H9 (cell line): ENCODE data around the gene RCAN2. TPM values are rescaled to one million over a fixed set of nuclear protein-coding genes. Genes with fewer than 3 reads are reported as not detected.

Experiments used
- DNase-seq: peaks from one replicate; pipeline ENCODE4 v3.0.0-alpha.2; 2017
- H2AFZ ChIP-seq: one replicate; pipeline ENCODE4 v1.6.1; 2013; ENCODE audit warnings: mild to moderate bottlenecking, low read length, control low read depth, moderate library complexity
- H2AK5ac ChIP-seq: 2 replicates; pipeline ENCODE4 v1.6.1; 2013; ENCODE audit warnings: low read length, control low read depth, mixed read lengths; ENCODE audit not compliant: insufficient read length
- H2BK120ac ChIP-seq: one replicate; pipeline ENCODE4 v1.6.1; 2013; ENCODE audit warnings: low read depth, mild to moderate bottlenecking, low read length, control low read depth, inconsistent platforms; ENCODE audit not compliant: poor library complexity, severe bottlenecking
- H2BK12ac ChIP-seq: 2 replicates; pipeline ENCODE4 v1.6.1; 2013; ENCODE audit warnings: low read length, control low read depth, mixed read lengths, low read depth; ENCODE audit not compliant: insufficient read length
- H2BK15ac ChIP-seq: 2 replicates; pipeline ENCODE4 v1.6.1; 2013; ENCODE audit warnings: low read depth, low read length, control low read depth
- H2BK20ac ChIP-seq: one replicate; pipeline ENCODE4 v1.6.1; 2013; ENCODE audit warnings: low read depth, mild to moderate bottlenecking, low read length, control low read depth, inconsistent platforms; ENCODE audit not compliant: poor library complexity, severe bottlenecking
- H2BK5ac ChIP-seq: 2 replicates; pipeline ENCODE4 v1.6.1; 2013; ENCODE audit warnings: low read length, control low read depth, mixed read lengths; ENCODE audit not compliant: insufficient read length
- H3K14ac ChIP-seq: 2 replicates; pipeline ENCODE4 v1.6.1; 2013; ENCODE audit warnings: low read length, control low read depth; ENCODE audit not compliant: insufficient read depth
- H3K18ac ChIP-seq: 2 replicates; pipeline ENCODE4 v1.6.1; 2013; ENCODE audit warnings: low read depth, mild to moderate bottlenecking, mixed read lengths, low read length, control low read depth; ENCODE audit not compliant: insufficient read length
- H3K23ac ChIP-seq: 2 replicates; pipeline ENCODE4 v1.6.1; 2013; ENCODE audit warnings: low read length, control low read depth, mixed read lengths, low read depth; ENCODE audit not compliant: insufficient read length
- H3K23me2 ChIP-seq: 2 replicates; pipeline ENCODE4 v1.6.1; 2013; ENCODE audit warnings: low read depth, mild to moderate bottlenecking, mixed read lengths, low read length, control low read depth; ENCODE audit not compliant: insufficient read length, poor library complexity, severe bottlenecking
- H3K27ac ChIP-seq: 2 replicates; pipeline ENCODE4 v1.5.1; 2013; ENCODE audit warnings: low read length, control low read depth, mixed read lengths, low read depth; ENCODE audit not compliant: insufficient read length
- H3K27me3 ChIP-seq: 2 replicates; pipeline ENCODE4 v1.6.1; 2013; ENCODE audit warnings: low read length, control low read depth, inconsistent platforms; ENCODE audit not compliant: insufficient read depth
- H3K4ac ChIP-seq: 2 replicates; pipeline ENCODE4 v1.6.1; 2013; ENCODE audit warnings: low read depth, mild to moderate bottlenecking, control low read depth, inconsistent platforms, low read length, moderate library complexity
- H3K4me1 ChIP-seq: 2 replicates; pipeline ENCODE4 v1.6.1; 2013; ENCODE audit warnings: low read length, control low read depth, inconsistent platforms; ENCODE audit not compliant: insufficient read depth
- H3K4me2 ChIP-seq: 2 replicates; pipeline ENCODE4 v1.6.1; 2013; ENCODE audit warnings: low read length, control low read depth, mixed read lengths; ENCODE audit not compliant: insufficient read length, insufficient read depth
- H3K56ac ChIP-seq: 2 replicates; pipeline ENCODE4 v1.6.1; 2013; ENCODE audit warnings: low read depth, mild to moderate bottlenecking, mixed read lengths, low read length, control low read depth; ENCODE audit not compliant: insufficient read length
- H3K79me1 ChIP-seq: 2 replicates; pipeline ENCODE4 v1.6.1; 2013; ENCODE audit warnings: low read depth, mild to moderate bottlenecking, moderate library complexity, low read length, control low read depth, inconsistent platforms; ENCODE audit not compliant: insufficient read depth, poor library complexity, severe bottlenecking
- H3K79me2 ChIP-seq: 2 replicates; pipeline ENCODE4 v1.6.1; 2013; ENCODE audit warnings: low read length, control low read depth, inconsistent platforms; ENCODE audit not compliant: insufficient read depth
- H3K9ac ChIP-seq: 2 replicates; pipeline ENCODE4 v1.6.1; 2013; ENCODE audit warnings: low read length, control low read depth, mixed read lengths; ENCODE audit not compliant: insufficient read length; ENCODE audit errors: extremely low read depth
- H3K9me3 ChIP-seq: one replicate; pipeline ENCODE4 v1.6.1; 2013; ENCODE audit warnings: low read depth, low read length, inconsistent platforms; ENCODE audit not compliant: control insufficient read depth
- H3T11ph ChIP-seq: one replicate; pipeline ENCODE4 v1.6.1; 2013; ENCODE audit warnings: mild to moderate bottlenecking, low read length, control low read depth, inconsistent platforms
- H4K20me1 ChIP-seq: one replicate; pipeline ENCODE4 v1.6.1; 2013; ENCODE audit not compliant: control insufficient read depth, insufficient read length, insufficient read depth
- H4K5ac ChIP-seq: 2 replicates; pipeline ENCODE4 v1.6.1; 2013; ENCODE audit warnings: low read depth, mild to moderate bottlenecking, mixed read lengths, low read length, control low read depth; ENCODE audit not compliant: insufficient read length
- H4K8ac ChIP-seq: replicated peaks from 2 replicates; pipeline ENCODE4 v1.6.1; 2013; ENCODE audit warnings: low read length, control low read depth, mixed read lengths, low read depth; ENCODE audit not compliant: insufficient read length
- H4K91ac ChIP-seq: 2 replicates; pipeline ENCODE4 v1.6.1; 2013; ENCODE audit warnings: low read depth, mild to moderate bottlenecking, moderate library complexity, mixed read lengths, low read length, control low read depth; ENCODE audit not compliant: insufficient read length
- H3K27ac Mint-ChIP-seq, 3 experiments: 2 replicates in 2 of 3; 3 replicates in 1 of 3; pipeline ENCODE4 v1.8.0; 2020 to 2021; ENCODE audit warnings: mixed read lengths in 3 of 3, mild to moderate bottlenecking in 1 of 3, moderate library complexity in 1 of 3
- H3K27me3 Mint-ChIP-seq: 2 replicates; pipeline ENCODE4 v1.8.0; 2021; ENCODE audit warnings: low read depth, mild to moderate bottlenecking, moderate library complexity, mixed read lengths
- H3K36me3 Mint-ChIP-seq, 3 experiments: 2 replicates in 2 of 3; 3 replicates in 1 of 3; pipeline ENCODE4 v1.8.0; 2020 to 2021; ENCODE audit warnings: low read depth in 3 of 3, mixed read lengths in 3 of 3; ENCODE audit not compliant: insufficient read depth in 1 of 3
- H3K4me1 Mint-ChIP-seq, 2 experiments: 2 replicates each; pipeline ENCODE4 v1.8.0; 2020; ENCODE audit warnings: mixed read lengths in 2 of 2
- H3K4me3 Mint-ChIP-seq, 2 experiments: 2 replicates in 1 of 2; 3 replicates in 1 of 2; pipeline ENCODE4 v1.8.0; 2020 to 2021; ENCODE audit warnings: mild to moderate bottlenecking in 2 of 2, mixed read lengths in 2 of 2, moderate library complexity in 1 of 2
- H3K9me3 Mint-ChIP-seq, 2 experiments: 2 replicates in 1 of 2; 3 replicates in 1 of 2; pipeline ENCODE4 v1.8.0; 2020; ENCODE audit warnings: mild to moderate bottlenecking in 2 of 2, mixed read lengths in 2 of 2, moderate library complexity in 1 of 2
- CTCF ChIP-seq: fragments of 200-600 bp; sonication (generic); conservative IDR thresholded peaks from 3 replicates; pipeline ENCODE4 v1.8.0; 2021; ENCODE audit warnings: antibody characterized with exemption, mild to moderate bottlenecking
- WGBS: extraction: QIAGEN DNeasy Blood & Tissue Kit; methylation state at CpG from one replicate; pipeline ENCODE4 v1.1.7; 2013; ENCODE audit warnings: missing lambda C conversion rate, low lambda C conversion rate, mixed read lengths; ENCODE audit not compliant: insufficient read length; ENCODE audit errors: extremely low coverage; 5-methylcytosine and 5-hydroxymethylcytosine counted together
- total RNA-seq: library from RNA; stranded (reverse); gene quantifications from 2 replicates; pipeline ENCODE4 v1.2.1, GENCODE V29; 2021

Gene RCAN2
- total RNA-seq, 1 experiment from 2014 or later: 3.0 TPM

GRCh38 chr6:46472243-46472642 is 19.0 kb downstream of the RCAN2 start:
- peaks cover 16 to 19% of the 10 kb centered on the region in 2 experiments for H3K4me1 Mint-ChIP-seq
- Histone ChIP-seq H4K91ac (no peak overlapping the region), H3K23ac (no peak overlapping the region), H3K27me3 (no peaks in the 10 kb centered on the region), H4K5ac (no peak overlapping the region), H4K8ac (no peak overlapping the region), H2AK5ac (no peak overlapping the region), H3K79me2 (no peaks in the 10 kb centered on the region), H3T11ph (no peak overlapping the region), H3K27ac (no peak overlapping the region), H3K4me2 (no peak overlapping the region), H3K79me1 (no peaks in the 10 kb centered on the region), H2BK20ac (no peak overlapping the region), H3K9me3 (no peaks in the 10 kb centered on the region), H2BK120ac (no peak overlapping the region), H3K9ac (no peak overlapping the region), H3K4ac (no peak overlapping the region), H3K18ac (no peak overlapping the region), H2BK5ac (no peak overlapping the region), H2BK12ac (no peak overlapping the region), H2BK15ac (no peak overlapping the region), H3K14ac (no peak overlapping the region), H3K23me2 (no peaks in the 10 kb centered on the region), H4K20me1 (no peaks in the 10 kb centered on the region), H2AFZ (no peak overlapping the region), H3K56ac (no peak overlapping the region), H3K4me1 (peaks cover 9% of the 10 kb centered on the region; the same call in 1 of the 2 replicates)
- no peaks in the 10 kb centered on the region for H3K27me3 Mint-ChIP-seq
- H3K9me3 Mint-ChIP-seq: peaks cover 0 to 7% of the 10 kb centered on the region in 2 experiments; a peak in 3 of 5 replicates
- no CpG with 5 or more reads among the region's 3 CpGs for WGBS
- TF ChIP-seq CTCF: no peak
- H3K36me3 Mint-ChIP-seq: peaks cover 0 to 4% (median 3%) of the 10 kb centered on the region in 3 experiments; a peak in 3 of 7 replicates
- no peak overlapping the region for H3K4me3 Mint-ChIP-seq
- DNase-seq: no peak
- peak overlapping the region in 1 of 3 experiments; percentile 59; a peak in 1 of 7 replicates for H3K27ac Mint-ChIP-seq
